Measurements from ENCODE around the gene C2CD2. TPM values are rescaled to one million over a fixed set of nuclear protein-coding genes. Genes with fewer than 3 reads are reported as not detected.

C2CD2 gene
- total and polyA plus RNA-seq, 2 experiments from 2014 or later = 6.4 to 13.9 TPM

GRCh38 chr21:41955516-41955915 lies 1.7 kb upstream of the C2CD2 start:
- H3K4me2 ChIP-seq = no peak overlapping the region
- no peak overlapping the region for H3K4me3 ChIP-seq
- no peaks in the 10 kb centered on the region for H3K27me3 ChIP-seq
- peaks cover 1% of the 10 kb centered on the region for H4K20me1 ChIP-seq (ENCODE audit: insufficient read depth, poor library complexity, severe bottlenecking)
- no peaks in the 10 kb centered on the region for H3K9me2 ChIP-seq (replicated peaks; ENCODE audit: insufficient read depth)
- H3K27ac ChIP-seq = no peak overlapping the region
- H3K36me3 ChIP-seq (replicated peaks; ENCODE audit: insufficient read depth, low read depth) = no peaks in the 10 kb centered on the region
- H2AFZ ChIP-seq = no peak overlapping the region
- no peak for DNase-seq (ENCODE audit: low spot score)
- no peak for TF ChIP-seq EZH2phosphoT487 (IDR thresholded peaks at IDR 0.05; ENCODE audit: low read depth, severe bottlenecking, unreplicated experiment)
- no peak for TF ChIP-seq CTCF (IDR thresholded peaks at IDR 0.05; ENCODE audit: poor library complexity)
- no peak for TF ChIP-seq EZH2 (IDR thresholded peaks at IDR 0.05; ENCODE audit: borderline replicate concordance)
- peaks cover 16% of the 10 kb centered on the region for H3K4me1 ChIP-seq (ENCODE audit: insufficient read depth)
- 92% methylated on average over 10 of the region's 10 CpGs for WGBS (ENCODE audit: low lambda C conversion rate, missing lambda C conversion rate)
- peaks cover 4% of the 10 kb centered on the region for H3K79me2 ChIP-seq
- H3K9me3 ChIP-seq (ENCODE audit: low read depth) = no peaks in the 10 kb centered on the region

- H2AFZ ChIP-seq = no peak overlapping the region
- H3K27me3 ChIP-seq = no peaks in the 10 kb centered on the region
- peaks cover 2% of the 10 kb centered on the region for H4K20me1 ChIP-seq (ENCODE audit: insufficient read depth, poor library complexity, severe bottlenecking)
- peaks cover 6% of the 10 kb centered on the region for H3K79me2 ChIP-seq
- no peaks in the 10 kb centered on the region for H3K9me3 ChIP-seq (ENCODE audit: low read depth)
- TF ChIP-seq EZH2 (IDR thresholded peaks at IDR 0.05; ENCODE audit: borderline replicate concordance) = no peak
- no peak for TF ChIP-seq CTCF (IDR thresholded peaks at IDR 0.05; ENCODE audit: poor library complexity)
- no peak for TF ChIP-seq EZH2phosphoT487 (IDR thresholded peaks at IDR 0.05; ENCODE audit: low read depth, severe bottlenecking, unreplicated experiment)
- DNase-seq (ENCODE audit: low spot score) = no peak
- H3K4me2 ChIP-seq = peak overlapping the region; percentile 84
- peaks cover 16% of the 10 kb centered on the region for H3K4me1 ChIP-seq (ENCODE audit: insufficient read depth)
- 97% methylated on average over 17 of the region's 20 CpGs for WGBS (ENCODE audit: low lambda C conversion rate, missing lambda C conversion rate)
- no peak overlapping the region for H3K4me3 ChIP-seq
- no peaks in the 10 kb centered on the region for H3K36me3 ChIP-seq (replicated peaks; ENCODE audit: insufficient read depth, low read depth)
- H3K27ac ChIP-seq = no peak overlapping the region
- no peaks in the 10 kb centered on the region for H3K9me2 ChIP-seq (replicated peaks; ENCODE audit: insufficient read depth)
Measured at GRCh38 chr21:41954654-41955499, 1.1 kb upstream of the C2CD2 start.

- TF ChIP-seq CTCF (IDR thresholded peaks at IDR 0.05; ENCODE audit: poor library complexity) (no peak), EZH2 (IDR thresholded peaks at IDR 0.05; ENCODE audit: borderline replicate concordance) (no peak), EZH2phosphoT487 (IDR thresholded peaks at IDR 0.05; ENCODE audit: low read depth, severe bottlenecking, unreplicated experiment) (no peak)
- Histone ChIP-seq H3K9me3 (ENCODE audit: low read depth) (no peaks in the 10 kb centered on the region), H3K27ac (no peak overlapping the region), H3K4me1 (ENCODE audit: insufficient read depth) (peaks cover 16% of the 10 kb centered on the region), H3K79me2 (peaks cover 13% of the 10 kb centered on the region), H3K9me2 (replicated peaks; ENCODE audit: insufficient read depth) (no peaks in the 10 kb centered on the region), H3K27me3 (no peaks in the 10 kb centered on the region), H3K4me2 (peak overlapping the region; percentile 92), H3K4me3 (peak overlapping the region; percentile 61), H2AFZ (peak overlapping the region; percentile 63), H4K20me1 (ENCODE audit: insufficient read depth, poor library complexity, severe bottlenecking) (peaks cover 2% of the 10 kb centered on the region), H3K36me3 (replicated peaks; ENCODE audit: insufficient read depth, low read depth) (no peaks in the 10 kb centered on the region)
- WGBS (ENCODE audit: low lambda C conversion rate, missing lambda C conversion rate) = 0% methylated on average over 37 of the region's 67 CpGs
- DNase-seq (ENCODE audit: low spot score) = peak; percentile 42
Measured at GRCh38 chr21:41953249-41953830, 478 bp downstream of the C2CD2 start.
